ENCODE results near the gene ARL13A. TPM values are rescaled to one million over a fixed set of nuclear protein-coding genes. Genes with fewer than 3 reads are reported as not detected.

Gene ARL13A
- polyA plus RNA-seq, 2 of the 4 experiments (the other 2 are of a cell fraction), result 0.10 to 0.12 TPM

DNA sequence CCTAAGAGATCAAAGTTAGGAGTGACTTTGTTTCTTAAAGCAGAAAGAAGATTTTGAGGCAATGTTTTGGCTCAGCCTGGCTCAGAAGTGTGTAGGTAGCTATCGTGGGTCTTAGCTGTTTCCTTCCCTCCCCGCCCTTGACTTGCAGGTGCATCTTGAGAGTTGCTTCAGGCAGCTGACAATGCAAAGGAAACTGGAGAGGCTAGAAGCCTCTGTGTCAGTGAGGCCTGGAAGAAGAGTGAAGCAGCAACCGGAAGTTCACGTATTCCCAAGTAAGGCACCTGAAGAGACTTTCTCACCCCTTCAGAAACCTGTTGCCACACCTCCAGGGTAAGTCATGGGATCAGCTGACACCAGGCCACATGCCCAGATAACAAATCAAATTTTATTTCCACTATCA is 30.2 kb upstream of the ARL13A start:
- ChIA-PET POLR2A (interaction anchor here (1.1 kb wide), 1 partner anchor 10 kb away, joined by 3 read pairs; the partner anchor contains the start of gene XKRX), CTCF (no interaction called here)
- Histone ChIP-seq H3K9me3 (no peaks in the 10 kb centered on the region), H3K27ac (no peak overlapping the region), H3K4me2 (no peak overlapping the region), H3K4me3 (no peak overlapping the region), H3K4me1 (no peaks in the 10 kb centered on the region)
- TF ChIP-seq, protein P1, sequence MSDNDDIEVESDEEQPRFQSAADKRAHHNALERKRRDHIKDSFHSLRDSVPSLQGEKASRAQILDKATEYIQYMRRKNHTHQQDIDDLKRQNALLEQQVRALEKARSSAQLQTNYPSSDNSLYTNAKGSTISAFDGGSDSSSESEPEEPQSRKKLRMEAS (IDR thresholded peaks at IDR 0.05), result no peak
- no peak for TF ChIP-seq GATA3 (IDR thresholded peaks at IDR 0.05; ENCODE audit: borderline replicate concordance)
- no peak for TF ChIP-seq EHF (CRISPR knock-in tag; IDR thresholded peaks at IDR 0.05)
- no peak for TF ChIP-seq BHLHE40 (IDR thresholded peaks at IDR 0.05; ENCODE audit: low read depth, low read length)
- no peak for TF ChIP-seq CHD2 (IDR thresholded peaks at IDR 0.05; ENCODE audit: low read length, partially characterized antibody)
- TF ChIP-seq KDM5A (IDR thresholded peaks at IDR 0.05), result no peak
- TF ChIP-seq SMC3 (IDR thresholded peaks at IDR 0.05), result no peak
- TF ChIP-seq RARB (CRISPR knock-in tag; IDR thresholded peaks at IDR 0.05), result no peak
- TF ChIP-seq POLR2A (IDR thresholded peaks at IDR 0.05; ENCODE audit: low read length), result no peak
- no peak for TF ChIP-seq JUN (IDR thresholded peaks at IDR 0.05)
- TF ChIP-seq, protein P2, sequence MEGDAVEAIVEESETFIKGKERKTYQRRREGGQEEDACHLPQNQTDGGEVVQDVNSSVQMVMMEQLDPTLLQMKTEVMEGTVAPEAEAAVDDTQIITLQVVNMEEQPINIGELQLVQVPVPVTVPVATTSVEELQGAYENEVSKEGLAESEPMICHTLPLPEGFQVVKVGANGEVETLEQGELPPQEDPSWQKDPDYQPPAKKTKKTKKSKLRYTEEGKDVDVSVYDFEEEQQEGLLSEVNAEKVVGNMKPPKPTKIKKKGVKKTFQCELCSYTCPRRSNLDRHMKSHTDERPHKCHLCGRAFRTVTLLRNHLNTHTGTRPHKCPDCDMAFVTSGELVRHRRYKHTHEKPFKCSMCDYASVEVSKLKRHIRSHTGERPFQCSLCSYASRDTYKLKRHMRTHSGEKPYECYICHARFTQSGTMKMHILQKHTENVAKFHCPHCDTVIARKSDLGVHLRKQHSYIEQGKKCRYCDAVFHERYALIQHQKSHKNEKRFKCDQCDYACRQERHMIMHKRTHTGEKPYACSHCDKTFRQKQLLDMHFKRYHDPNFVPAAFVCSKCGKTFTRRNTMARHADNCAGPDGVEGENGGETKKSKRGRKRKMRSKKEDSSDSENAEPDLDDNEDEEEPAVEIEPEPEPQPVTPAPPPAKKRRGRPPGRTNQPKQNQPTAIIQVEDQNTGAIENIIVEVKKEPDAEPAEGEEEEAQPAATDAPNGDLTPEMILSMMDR (IDR thresholded peaks at IDR 0.05), result no peak
- TF ChIP-seq RFX5 (IDR thresholded peaks at IDR 0.05), result no peak
- TF ChIP-seq, protein P3, sequence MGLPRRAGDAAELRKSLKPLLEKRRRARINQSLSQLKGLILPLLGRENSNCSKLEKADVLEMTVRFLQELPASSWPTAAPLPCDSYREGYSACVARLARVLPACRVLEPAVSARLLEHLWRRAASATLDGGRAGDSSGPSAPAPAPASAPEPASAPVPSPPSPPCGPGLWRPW (IDR thresholded peaks at IDR 0.05), result no peak
- no peak for TF ChIP-seq RCOR1 (IDR thresholded peaks at IDR 0.05; ENCODE audit: low read depth, low read length)
- TF ChIP-seq CBX8 (IDR thresholded peaks at IDR 0.05), result no peak
- TF ChIP-seq NFE2L2 (conservative IDR thresholded peaks at IDR 0.05; ENCODE audit: low read length), result no peak
- TF ChIP-seq ZC3H11A (IDR thresholded peaks at IDR 0.05), result no peak
- TF ChIP-seq ZSCAN20 (CRISPR knock-in tag; IDR thresholded peaks at IDR 0.05), result no peak
- no peak for TF ChIP-seq EHMT2 (IDR thresholded peaks at IDR 0.05; ENCODE audit: low read depth)
- TF ChIP-seq FOSB (CRISPR knock-in tag; IDR thresholded peaks at IDR 0.05), result no peak
- FAIRE-seq, result no peak
- no peak for DNase-seq (ENCODE audit: low read depth in 1 of 2, low spot score in 1 of 2)
- no peak for ATAC-seq
- 81% methylated on average over 4 of the region's 4 CpGs for WGBS (ENCODE audit: missing lambda C conversion rate)

DNA sequence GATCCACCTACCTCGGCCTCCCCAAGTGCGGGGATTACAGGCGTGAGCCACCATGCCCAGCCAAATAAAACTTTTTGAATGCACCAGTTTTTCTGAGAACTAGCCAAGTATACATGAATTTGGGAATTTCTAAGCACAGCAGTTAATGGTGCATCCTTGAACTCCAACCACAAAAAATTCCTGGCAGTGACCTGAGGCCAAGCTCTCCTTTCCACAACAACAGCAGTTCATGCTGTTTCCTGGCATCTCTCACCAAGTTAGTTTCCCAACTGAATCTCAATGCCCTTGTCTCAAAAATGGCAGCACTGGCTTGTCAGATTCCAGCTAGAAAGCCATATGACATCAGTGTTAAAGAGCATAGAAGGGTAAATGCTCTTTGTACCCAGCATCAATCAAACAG is 24.9 kb upstream of the ARL13A start:
- POLR2A ChIA-PET, result no interaction called here
- Histone ChIP-seq H3K9me3 (no peaks in the 10 kb centered on the region), H3K4me1 (no peaks in the 10 kb centered on the region), H3K4me3 (no peak overlapping the region), H3K4me2 (no peak overlapping the region), H3K27ac (no peak overlapping the region)
- CTCF ChIA-PET, result no interaction called here
- WGBS (ENCODE audit: missing lambda C conversion rate), result 97% methylated on average over 3 of the region's 3 CpGs
- FAIRE-seq (peak; percentile 88), DNase-seq (ENCODE audit: low read depth in 1 of 2, low spot score in 1 of 2) (no peak), ATAC-seq (no peak)
- no peak for TF ChIP-seq POLR2AphosphoS2 (conservative IDR thresholded peaks at IDR 0.05; ENCODE audit: low read length)
- no peak for TF ChIP-seq RCOR1 (IDR thresholded peaks at IDR 0.05; ENCODE audit: low read depth, low read length)
- no peak for TF ChIP-seq EHMT2 (IDR thresholded peaks at IDR 0.05; ENCODE audit: low read depth)
- TF ChIP-seq, protein P4, sequence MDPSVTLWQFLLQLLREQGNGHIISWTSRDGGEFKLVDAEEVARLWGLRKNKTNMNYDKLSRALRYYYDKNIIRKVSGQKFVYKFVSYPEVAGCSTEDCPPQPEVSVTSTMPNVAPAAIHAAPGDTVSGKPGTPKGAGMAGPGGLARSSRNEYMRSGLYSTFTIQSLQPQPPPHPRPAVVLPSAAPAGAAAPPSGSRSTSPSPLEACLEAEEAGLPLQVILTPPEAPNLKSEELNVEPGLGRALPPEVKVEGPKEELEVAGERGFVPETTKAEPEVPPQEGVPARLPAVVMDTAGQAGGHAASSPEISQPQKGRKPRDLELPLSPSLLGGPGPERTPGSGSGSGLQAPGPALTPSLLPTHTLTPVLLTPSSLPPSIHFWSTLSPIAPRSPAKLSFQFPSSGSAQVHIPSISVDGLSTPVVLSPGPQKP (IDR thresholded peaks at IDR 0.05; ENCODE audit: low read depth, low read length), result no peak
- TF ChIP-seq MAZ (IDR thresholded peaks at IDR 0.05; ENCODE audit: borderline replicate concordance, low read depth, low read length), result no peak

DNA sequence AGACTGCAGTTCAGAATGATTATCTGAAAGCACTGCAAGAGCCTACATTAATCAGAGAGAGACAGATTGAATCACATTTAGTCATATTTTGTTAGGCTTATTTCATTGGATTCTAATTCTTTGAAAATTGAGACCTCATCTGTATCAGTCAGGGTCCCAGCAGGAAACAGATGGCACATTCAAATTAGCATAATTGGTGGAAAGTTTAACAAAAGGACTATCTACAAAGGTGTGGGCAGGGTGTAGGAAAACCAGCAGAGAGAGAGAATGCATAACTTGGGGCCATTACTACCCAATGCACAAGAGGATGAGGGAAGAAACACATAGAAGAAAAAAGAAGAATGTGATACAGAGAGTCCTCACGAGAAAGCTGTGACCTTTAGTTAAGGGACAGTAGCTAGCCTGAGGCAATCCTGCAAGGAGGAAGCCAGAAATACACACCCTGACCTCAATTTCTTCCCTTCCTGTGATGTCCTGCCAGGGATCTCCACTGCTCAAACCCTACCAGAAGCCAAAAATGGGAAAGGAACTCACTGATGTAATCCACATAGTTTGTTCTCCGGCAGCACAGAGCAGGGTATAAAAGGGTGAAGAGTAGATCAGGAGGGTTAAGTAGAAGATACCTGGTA is 23.1 kb upstream of the ARL13A start:
- no peak for DNase-seq (ENCODE audit: low read depth in 1 of 2, low spot score in 1 of 2)
- FAIRE-seq, result no peak
- Histone ChIP-seq H3K4me1 (no peaks in the 10 kb centered on the region), H3K4me2 (no peak overlapping the region), H3K9me3 (no peaks in the 10 kb centered on the region), H3K4me3 (no peak overlapping the region), H3K27ac (no peak overlapping the region)
- no peak for ATAC-seq
- ChIA-PET POLR2A (no interaction called here), CTCF (no interaction called here)
- TF ChIP-seq, protein P1 (IDR thresholded peaks at IDR 0.05), result no peak
- TF ChIP-seq CEBPB (IDR thresholded peaks at IDR 0.05), result no peak
- no peak for TF ChIP-seq KDM1A (IDR thresholded peaks at IDR 0.05; ENCODE audit: low read depth)
- TF ChIP-seq, protein P3 (IDR thresholded peaks at IDR 0.05), result no peak
- no peak for TF ChIP-seq GATA3 (IDR thresholded peaks at IDR 0.05; ENCODE audit: borderline replicate concordance)
- no peak for TF ChIP-seq HEYL (CRISPR knock-in tag; IDR thresholded peaks at IDR 0.05)
- no peak for TF ChIP-seq RCOR1 (IDR thresholded peaks at IDR 0.05; ENCODE audit: low read depth, low read length)
- no peak for TF ChIP-seq ZC3H11A (IDR thresholded peaks at IDR 0.05)
- TF ChIP-seq POLR2A (IDR thresholded peaks at IDR 0.05; ENCODE audit: low read length), result no peak
- TF ChIP-seq RNF2 (IDR thresholded peaks at IDR 0.05; ENCODE audit: borderline replicate concordance, low read depth), result no peak
- WGBS (ENCODE audit: missing lambda C conversion rate), result 19% methylated on average over 2 of the region's 2 CpGs

All from A549 (cell line).